Cardiac muscle cell (in vitro differentiated cells and primary cell): ENCODE results near the gene TGFBR2. TPM values are rescaled to one million over a fixed set of nuclear protein-coding genes. Genes with fewer than 3 reads are reported as not detected.

Source experiments
- DNase-seq, 2 donors: peaks; one replicate each; pipeline versions ENCODE4 v3.0.0 to v3.0.0-alpha.2; 2010 to 2017; ENCODE audit warnings: low read depth in 1 of 2, low spot score in 1 of 2
- H3K27ac ChIP-seq: fragments of 200-600 bp; sonication (generic); 2 replicates; pipeline ENCODE4 v1.5.1; 2016
- H3K27me3 ChIP-seq: fragments of 200-600 bp; sonication (generic); 2 replicates; pipeline ENCODE4 v1.6.0; 2016; ENCODE audit warnings: control low read depth
- H3K36me3 ChIP-seq: fragments of 200-600 bp; sonication (generic); 2 replicates; pipeline ENCODE4 v1.5.1; 2016; ENCODE audit warnings: control low read depth
- H3K4me1 ChIP-seq: fragments of 200-600 bp; sonication (generic); 2 replicates; pipeline ENCODE4 v1.8.1; 2017; ENCODE audit warnings: low read depth, mild to moderate bottlenecking, mixed run types
- H3K4me3 ChIP-seq: fragments of 200-600 bp; sonication (generic); 2 replicates; pipeline ENCODE4 v1.5.1; 2016; ENCODE audit warnings: mild to moderate bottlenecking
- H3K9me3 ChIP-seq: fragments of 200-600 bp; sonication (generic); 2 replicates; pipeline ENCODE4 v1.5.1; 2017; ENCODE audit warnings: low read depth, mild to moderate bottlenecking, control low read depth
- polyA plus RNA-seq: library from polyadenylated mRNA; unstranded; fragments of >200 nt; fragmentation: Nextera tagmentation; extraction: Ambion mirVana; gene quantifications from 2 replicates; pipeline ENCODE4 v1.2.1, GENCODE V29; 2016
- total RNA-seq: library from RNA; depleted of rRNA; stranded (reverse); fragments of >200 nt; gene quantifications from 2 replicates; pipeline ENCODE4 v1.2.3, GENCODE V29; 2016
- TF ChIP-seq, protein P1 (sequence below): IDR thresholded peaks from 2 replicates; pipeline ENCODE4 v1.5.1; 2012; ENCODE audit warnings: low read depth, mild to moderate bottlenecking, low read length

TGFBR2 gene
- total and polyA plus RNA-seq, 2 experiments from 2014 or later: 7.0 to 11.2 TPM

GRCh38 chr3:30596152-30596551 lies 10.2 kb upstream of the TGFBR2 start:
- Histone ChIP-seq H3K4me3 (no peak overlapping the region), H3K9me3 (no peaks in the 10 kb centered on the region), H3K27ac (no peak overlapping the region), H3K27me3 (no peaks in the 10 kb centered on the region), H3K36me3 (no peaks in the 10 kb centered on the region), H3K4me1 (no peaks in the 10 kb centered on the region)
- no peak for DNase-seq
- TF ChIP-seq, protein P1, sequence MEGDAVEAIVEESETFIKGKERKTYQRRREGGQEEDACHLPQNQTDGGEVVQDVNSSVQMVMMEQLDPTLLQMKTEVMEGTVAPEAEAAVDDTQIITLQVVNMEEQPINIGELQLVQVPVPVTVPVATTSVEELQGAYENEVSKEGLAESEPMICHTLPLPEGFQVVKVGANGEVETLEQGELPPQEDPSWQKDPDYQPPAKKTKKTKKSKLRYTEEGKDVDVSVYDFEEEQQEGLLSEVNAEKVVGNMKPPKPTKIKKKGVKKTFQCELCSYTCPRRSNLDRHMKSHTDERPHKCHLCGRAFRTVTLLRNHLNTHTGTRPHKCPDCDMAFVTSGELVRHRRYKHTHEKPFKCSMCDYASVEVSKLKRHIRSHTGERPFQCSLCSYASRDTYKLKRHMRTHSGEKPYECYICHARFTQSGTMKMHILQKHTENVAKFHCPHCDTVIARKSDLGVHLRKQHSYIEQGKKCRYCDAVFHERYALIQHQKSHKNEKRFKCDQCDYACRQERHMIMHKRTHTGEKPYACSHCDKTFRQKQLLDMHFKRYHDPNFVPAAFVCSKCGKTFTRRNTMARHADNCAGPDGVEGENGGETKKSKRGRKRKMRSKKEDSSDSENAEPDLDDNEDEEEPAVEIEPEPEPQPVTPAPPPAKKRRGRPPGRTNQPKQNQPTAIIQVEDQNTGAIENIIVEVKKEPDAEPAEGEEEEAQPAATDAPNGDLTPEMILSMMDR: no peak

- Histone ChIP-seq H3K27ac (no peak overlapping the region), H3K36me3 (no peaks in the 10 kb centered on the region), H3K4me3 (no peak overlapping the region), H3K9me3 (no peaks in the 10 kb centered on the region), H3K4me1 (no peaks in the 10 kb centered on the region), H3K27me3 (no peaks in the 10 kb centered on the region)
- DNase-seq: peak in 1 of 2 donors; percentile 89
- TF ChIP-seq, protein P1: no peak
Observed at GRCh38 chr3:30597131-30597768, 9.2 kb upstream of the TGFBR2 start.

GRCh38 chr3:30597769-30598134 lies 8.6 kb upstream of the TGFBR2 start:
- Histone ChIP-seq H3K4me3 (no peak overlapping the region), H3K27ac (no peak overlapping the region), H3K4me1 (no peaks in the 10 kb centered on the region), H3K9me3 (no peaks in the 10 kb centered on the region), H3K36me3 (no peaks in the 10 kb centered on the region), H3K27me3 (no peaks in the 10 kb centered on the region)
- TF ChIP-seq, protein P1: no peak
- no peak for DNase-seq

DNA sequence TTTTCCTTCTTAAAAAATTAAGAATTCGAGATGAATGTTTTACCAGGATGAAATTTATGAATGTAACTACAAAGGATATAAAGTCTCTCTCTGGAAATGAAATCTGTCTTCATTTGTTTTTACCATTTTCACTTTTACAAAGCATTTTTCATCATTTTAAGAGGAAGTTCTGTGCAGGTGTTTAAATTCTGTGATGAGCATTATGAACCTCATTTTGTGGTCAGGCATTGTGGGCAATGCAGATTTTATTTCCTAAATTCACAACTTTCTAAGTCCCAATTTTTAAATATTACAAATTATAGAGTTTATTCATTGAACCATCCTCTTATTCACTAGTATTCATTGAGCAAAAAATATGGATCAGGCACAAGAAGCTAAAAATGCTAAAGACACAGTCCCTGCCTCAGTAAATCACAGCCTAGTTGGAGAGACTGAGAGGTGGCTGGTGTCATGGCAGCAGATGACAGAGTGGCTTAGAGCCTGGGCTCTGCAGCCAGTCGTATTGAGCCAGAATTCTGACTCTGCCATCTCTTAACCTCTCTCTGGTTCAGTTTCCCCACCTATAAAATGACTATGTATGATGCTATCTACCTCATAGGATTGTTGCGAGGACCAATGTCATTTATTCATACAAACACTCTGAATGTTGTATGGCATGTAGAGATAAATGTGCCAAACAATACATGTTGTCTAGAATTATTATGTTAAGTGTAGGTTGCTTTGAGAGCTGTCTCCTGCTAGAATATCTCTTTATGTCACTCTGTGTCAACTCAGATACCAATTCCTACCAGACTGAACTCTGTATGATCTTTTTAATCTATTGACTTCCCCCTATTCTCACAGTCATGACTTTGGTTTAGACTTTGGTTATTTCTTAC lies 7.5 kb upstream of the TGFBR2 start:
- Histone ChIP-seq H3K4me1 (no peaks in the 10 kb centered on the region), H3K27me3 (no peaks in the 10 kb centered on the region), H3K27ac (no peak overlapping the region), H3K4me3 (no peak overlapping the region), H3K9me3 (no peaks in the 10 kb centered on the region), H3K36me3 (no peaks in the 10 kb centered on the region)
- no peak for DNase-seq
- TF ChIP-seq, protein P1: no peak

DNA sequence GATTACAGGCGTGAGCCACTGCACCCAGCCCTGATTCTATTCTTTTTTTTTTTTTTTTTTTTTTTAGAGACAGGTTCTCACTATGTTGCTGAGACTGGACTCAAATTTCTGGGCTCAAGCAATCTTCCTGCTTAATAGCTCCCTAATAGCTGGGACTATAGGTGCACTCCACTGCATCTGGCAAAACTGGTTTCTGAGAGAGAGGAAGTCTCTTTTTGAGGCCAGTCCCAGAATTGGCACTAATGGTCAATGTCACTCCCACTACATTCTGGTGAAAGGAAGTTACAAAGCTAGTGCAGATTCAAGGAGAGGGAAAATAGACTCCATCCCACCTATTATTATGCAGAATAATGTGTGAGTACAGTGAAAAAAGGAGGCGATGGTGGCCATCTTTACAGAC lies 5.8 kb upstream of the TGFBR2 start:
- H3K9me3 ChIP-seq: no peaks in the 10 kb centered on the region
- no peak for DNase-seq
- no peaks in the 10 kb centered on the region for H3K27me3 ChIP-seq
- no peak overlapping the region for H3K27ac ChIP-seq
- no peaks in the 10 kb centered on the region for H3K36me3 ChIP-seq
- no peaks in the 10 kb centered on the region for H3K4me1 ChIP-seq
- TF ChIP-seq, protein P1: no peak
- no peak overlapping the region for H3K4me3 ChIP-seq
